Caco-2 (cell line): ENCODE results near the gene HAUS3. TPM values are rescaled to one million over a fixed set of nuclear protein-coding genes. Genes with fewer than 3 reads are reported as not detected.

Experiments
- BruUV-seq: library from RNA; stranded (reverse); fragments of 400-500 nt; replicated peaks from 2 replicates; lab custom pipeline; 2021; lab: Mats Ljungman, UMichigan
- CTCF ChIA-PET: fragments of 300-600 bp; sonication (Branson Sonifier 250); formaldehyde crosslinking; loops from one replicate; lab custom pipeline; 2022; ENCODE audit warnings: antibody characterized with exemption; lab: Charles Lee
- POLR2A ChIA-PET: fragments of 300-600 bp; sonication (Branson Sonifier 250); formaldehyde crosslinking; loops from one replicate; lab custom pipeline; 2022; ENCODE audit warnings: antibody characterized with exemption; lab: Charles Lee
- DNase-seq, 2 experiments: peaks; one replicate each; pipeline versions ENCODE4 v3.0.0 to v3.0.0-alpha.2; 2020 to 2022
- H3K27me3 ChIP-seq: replicated peaks from 2 replicates; pipeline ENCODE4 v1.6.0; 2011; ENCODE audit warnings: low read length; ENCODE audit not compliant: control insufficient read depth, insufficient read depth
- H3K36me3 ChIP-seq: 2 replicates; pipeline ENCODE4 v1.5.1; 2011; ENCODE audit warnings: low read length; ENCODE audit not compliant: control insufficient read depth, insufficient read depth
- H3K4me1 ChIP-seq: fragments of 250-450 bp; sonication (Bioruptor Pico); 2 replicates; pipeline ENCODE4 v1.5.1; 2020; ENCODE audit warnings: mild to moderate bottlenecking
- H3K4me3 ChIP-seq: 2 replicates; pipeline ENCODE4 v1.5.1; 2011; ENCODE audit warnings: low read depth, mild to moderate bottlenecking, control low read depth, low read length
- H3K9me3 ChIP-seq: fragments of 250-450 bp; sonication (Bioruptor Pico); 2 replicates; pipeline ENCODE4 v1.5.1; 2020; ENCODE audit warnings: mild to moderate bottlenecking, moderate library complexity
- H3K27ac Mint-ChIP-seq: one replicate; pipeline ENCODE4 v1.8.0; 2022; ENCODE audit warnings: mixed read lengths; ENCODE audit not compliant: unreplicated experiment
- H3K27me3 Mint-ChIP-seq: one replicate; pipeline ENCODE4 v1.8.0; 2022; ENCODE audit warnings: mixed read lengths; ENCODE audit not compliant: insufficient read depth, unreplicated experiment
- H3K36me3 Mint-ChIP-seq: one replicate; pipeline ENCODE4 v1.8.0; 2022; ENCODE audit warnings: mild to moderate bottlenecking, mixed read lengths; ENCODE audit not compliant: insufficient read depth, unreplicated experiment
- H3K4me1 Mint-ChIP-seq: one replicate; pipeline ENCODE4 v1.8.0; 2022; ENCODE audit warnings: low read depth, mixed read lengths; ENCODE audit not compliant: unreplicated experiment
- H3K4me3 Mint-ChIP-seq: one replicate; pipeline ENCODE4 v1.8.0; 2022; ENCODE audit warnings: mild to moderate bottlenecking, moderate library complexity, mixed read lengths; ENCODE audit not compliant: unreplicated experiment
- H3K9me3 Mint-ChIP-seq: one replicate; pipeline ENCODE4 v1.8.0; 2022; ENCODE audit warnings: mixed read lengths; ENCODE audit not compliant: unreplicated experiment
- intact Hi-C: fragments of 100-400 bp; cut with micrococcal nuclease; formaldehyde crosslinking; loops from one replicate; pipeline ENCODE4 v1.10.0; 2022; ENCODE audit not compliant: unreplicated experiment
- total RNA-seq: library from RNA; stranded (reverse); gene quantifications from 2 replicates; pipeline ENCODE4 v1.2.3, GENCODE V29; 2022
- TF ChIP-seq, protein P1 (sequence below), 2 experiments: fragments of 200-600 bp in 1 of 2; IDR thresholded peaks; 1 replicate in 1 of 2; 2 replicates in 1 of 2; pipeline versions ENCODE4 v1.5.1 to v1.8.0; 2011 to 2022; ENCODE audit warnings: antibody characterized with exemption in 1 of 2, control low read depth in 1 of 2, inconsistent platforms in 1 of 2, low read depth in 1 of 2, low read length in 1 of 2, mild to moderate bottlenecking in 1 of 2, moderate library complexity in 1 of 2; ENCODE audit not compliant: insufficient read depth in 1 of 2, severe bottlenecking in 1 of 2, unreplicated experiment in 1 of 2

The HAUS3 gene
- total RNA-seq, 1 experiment from 2014 or later = 17.9 TPM

DNA sequence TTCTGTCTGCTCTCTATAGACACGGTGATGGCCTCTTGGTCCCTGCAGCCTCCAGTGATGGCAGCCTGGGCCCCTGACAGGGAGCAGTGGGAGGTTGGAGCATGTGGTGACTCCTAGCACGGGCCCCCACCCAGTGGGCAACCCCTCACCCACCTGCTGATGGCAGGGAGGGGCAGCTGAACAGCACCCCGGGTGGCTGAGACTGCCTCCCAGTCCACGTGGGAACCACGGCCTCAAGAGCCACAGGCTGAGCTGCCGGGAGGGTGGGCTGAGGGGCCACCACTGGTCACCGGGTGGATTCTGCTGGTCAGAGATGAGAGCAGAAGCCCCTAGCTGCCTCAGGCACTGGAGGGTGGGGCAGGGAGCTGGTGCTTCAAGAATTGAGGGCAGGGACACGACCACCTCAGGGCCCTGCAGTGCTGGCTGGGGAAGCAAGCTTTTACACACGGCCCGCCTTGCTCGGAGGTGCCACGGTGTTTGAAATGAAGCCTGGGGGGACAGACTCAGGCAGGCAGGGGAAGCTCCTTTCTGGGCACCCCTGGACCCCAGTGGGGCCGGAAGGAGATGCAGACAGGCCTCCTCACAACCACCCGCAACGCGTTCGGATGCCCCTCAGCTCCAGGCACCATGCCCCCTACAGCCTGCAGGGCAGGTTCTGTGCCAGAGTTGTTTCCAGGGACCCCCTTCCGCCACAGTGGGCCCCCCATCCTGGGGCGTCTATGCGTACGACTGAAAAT is 6.3 kb upstream of the HAUS3 start:
- Mint-ChIP-seq H3K36me3 (no peaks in the 10 kb centered on the region), H3K27me3 (no peaks in the 10 kb centered on the region), H3K4me1 (peaks cover 7% of the 10 kb centered on the region), H3K27ac (no peak overlapping the region), H3K9me3 (no peaks in the 10 kb centered on the region), H3K4me3 (no peak overlapping the region)
- Histone ChIP-seq H3K36me3 (no peaks in the 10 kb centered on the region), H3K9me3 (no peaks in the 10 kb centered on the region), H3K27me3 (no peaks in the 10 kb centered on the region), H3K4me1 (no peaks in the 10 kb centered on the region), H3K4me3 (no peak overlapping the region)
- intact Hi-C loops = loop anchor here (10.0 kb wide), 1 partner anchor 107 kb away; no protein-coding TSS in a partner anchor
- ChIA-PET POLR2A (no interaction called here), CTCF (no interaction called here)
- TF ChIP-seq, protein P1, sequence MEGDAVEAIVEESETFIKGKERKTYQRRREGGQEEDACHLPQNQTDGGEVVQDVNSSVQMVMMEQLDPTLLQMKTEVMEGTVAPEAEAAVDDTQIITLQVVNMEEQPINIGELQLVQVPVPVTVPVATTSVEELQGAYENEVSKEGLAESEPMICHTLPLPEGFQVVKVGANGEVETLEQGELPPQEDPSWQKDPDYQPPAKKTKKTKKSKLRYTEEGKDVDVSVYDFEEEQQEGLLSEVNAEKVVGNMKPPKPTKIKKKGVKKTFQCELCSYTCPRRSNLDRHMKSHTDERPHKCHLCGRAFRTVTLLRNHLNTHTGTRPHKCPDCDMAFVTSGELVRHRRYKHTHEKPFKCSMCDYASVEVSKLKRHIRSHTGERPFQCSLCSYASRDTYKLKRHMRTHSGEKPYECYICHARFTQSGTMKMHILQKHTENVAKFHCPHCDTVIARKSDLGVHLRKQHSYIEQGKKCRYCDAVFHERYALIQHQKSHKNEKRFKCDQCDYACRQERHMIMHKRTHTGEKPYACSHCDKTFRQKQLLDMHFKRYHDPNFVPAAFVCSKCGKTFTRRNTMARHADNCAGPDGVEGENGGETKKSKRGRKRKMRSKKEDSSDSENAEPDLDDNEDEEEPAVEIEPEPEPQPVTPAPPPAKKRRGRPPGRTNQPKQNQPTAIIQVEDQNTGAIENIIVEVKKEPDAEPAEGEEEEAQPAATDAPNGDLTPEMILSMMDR (IDR thresholded peaks at IDR 0.05; ENCODE audit: insufficient read depth in 1 of 2, low read depth in 1 of 2, low read length in 1 of 2, severe bottlenecking in 1 of 2, unreplicated experiment in 1 of 2) = no peak
- BruUV-seq = no TSS peak
- no peak for DNase-seq

DNA sequence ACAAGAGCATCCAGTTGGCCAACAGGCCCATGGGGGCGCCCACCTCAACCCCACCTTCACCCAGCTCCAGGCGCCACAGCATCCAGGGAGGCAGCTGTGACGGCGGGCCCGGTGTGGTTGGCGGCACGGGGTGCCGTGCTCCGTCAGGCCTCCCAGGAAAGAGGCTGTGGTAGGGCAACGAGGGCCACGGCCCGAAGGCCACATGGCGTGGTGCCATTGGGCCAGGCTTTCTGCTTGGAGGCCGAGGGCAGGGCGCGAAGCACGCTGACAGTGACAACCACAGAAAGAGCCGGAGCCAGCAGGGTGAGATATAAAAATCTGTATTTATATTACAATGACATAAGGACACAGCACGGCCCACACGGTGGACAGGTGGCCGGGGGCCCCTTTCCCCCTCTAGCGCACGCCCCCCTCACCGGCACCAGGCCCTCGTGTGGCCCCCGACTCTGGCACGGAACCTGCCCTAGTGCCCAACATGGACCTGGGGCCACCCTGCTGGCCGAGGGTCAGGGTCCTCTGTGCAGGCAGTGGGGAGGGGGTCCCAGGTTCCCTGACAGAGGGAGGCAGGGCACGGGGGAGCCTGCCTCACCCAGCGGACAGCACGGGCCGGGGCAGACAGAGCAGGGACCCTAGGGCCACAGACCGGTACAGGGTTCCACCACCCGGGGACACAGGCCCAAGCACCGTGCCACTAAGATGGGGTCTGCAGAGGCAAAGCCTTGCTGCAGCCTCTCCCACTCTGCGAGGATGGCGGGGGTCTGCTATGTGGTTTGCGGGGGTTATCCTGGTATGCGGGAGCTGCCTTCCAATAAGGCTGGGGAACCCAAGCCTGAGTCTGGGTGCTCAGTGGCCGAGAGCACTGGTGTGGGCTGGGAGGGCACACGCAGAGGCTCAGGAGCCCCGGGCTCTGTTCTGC is 5.5 kb upstream of the HAUS3 start:
- ChIA-PET POLR2A (no interaction called here), CTCF (no interaction called here)
- Histone ChIP-seq H3K36me3 (no peaks in the 10 kb centered on the region), H3K9me3 (no peaks in the 10 kb centered on the region), H3K4me3 (no peak overlapping the region), H3K27me3 (no peaks in the 10 kb centered on the region), H3K4me1 (no peaks in the 10 kb centered on the region)
- BruUV-seq = no TSS peak
- Mint-ChIP-seq H3K27ac (no peak overlapping the region), H3K4me3 (no peak overlapping the region), H3K27me3 (no peaks in the 10 kb centered on the region), H3K4me1 (peaks cover 7% of the 10 kb centered on the region), H3K36me3 (no peaks in the 10 kb centered on the region), H3K9me3 (no peaks in the 10 kb centered on the region)
- intact Hi-C loops = loop anchor here (10.0 kb wide), 1 partner anchor 107 kb away; no protein-coding TSS in a partner anchor
- TF ChIP-seq, protein P1 (IDR thresholded peaks at IDR 0.05; ENCODE audit: insufficient read depth in 1 of 2, low read depth in 1 of 2, low read length in 1 of 2, severe bottlenecking in 1 of 2, unreplicated experiment in 1 of 2) = no peak
- DNase-seq = no peak

DNA sequence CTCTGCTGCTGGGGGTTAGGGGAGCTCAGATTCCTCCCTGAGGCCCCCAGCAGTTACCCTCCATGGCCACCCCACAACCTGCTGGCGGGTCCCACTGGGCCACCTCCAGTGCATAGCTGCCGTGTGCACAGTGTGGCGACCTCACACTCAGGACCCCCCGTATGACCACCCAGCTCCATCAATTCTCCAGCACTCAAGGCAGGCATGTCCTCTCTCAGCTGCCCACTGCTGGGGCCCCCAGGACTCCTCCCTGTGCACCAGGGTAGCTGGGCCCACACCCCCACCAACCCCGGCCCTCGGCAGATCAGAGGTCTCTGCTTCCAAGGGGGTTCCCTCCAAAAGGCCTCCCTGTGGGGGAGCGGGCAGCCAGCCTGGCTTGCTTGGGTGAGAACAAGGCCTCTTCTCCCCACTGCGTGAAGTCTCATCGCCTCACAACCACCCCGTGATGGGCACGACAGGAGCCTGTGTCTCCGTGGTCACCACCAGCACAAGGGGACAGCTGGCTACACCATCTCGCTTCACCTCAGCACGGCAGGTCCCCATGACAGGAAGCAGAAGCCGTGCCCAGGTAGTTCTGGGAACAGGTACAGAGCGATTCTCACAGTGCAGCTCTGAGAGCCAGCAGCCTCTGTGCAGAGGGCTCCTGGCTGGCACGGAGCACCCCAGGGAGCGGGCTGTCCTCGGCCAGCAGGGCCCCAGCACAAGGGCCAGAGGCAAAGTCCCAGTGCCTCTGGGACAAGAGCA is 4.6 kb upstream of the HAUS3 start:
- Histone ChIP-seq H3K4me3 (no peak overlapping the region), H3K9me3 (no peaks in the 10 kb centered on the region), H3K27me3 (no peaks in the 10 kb centered on the region), H3K4me1 (no peaks in the 10 kb centered on the region), H3K36me3 (no peaks in the 10 kb centered on the region)
- no peak overlapping the region for H3K4me3 Mint-ChIP-seq
- POLR2A ChIA-PET = no interaction called here
- no peak overlapping the region for H3K27ac Mint-ChIP-seq
- no peak for DNase-seq
- no peaks in the 10 kb centered on the region for H3K36me3 Mint-ChIP-seq
- H3K27me3 Mint-ChIP-seq = no peaks in the 10 kb centered on the region
- TF ChIP-seq, protein P1 (IDR thresholded peaks at IDR 0.05; ENCODE audit: insufficient read depth in 1 of 2, low read depth in 1 of 2, low read length in 1 of 2, severe bottlenecking in 1 of 2, unreplicated experiment in 1 of 2) = no peak
- no peaks in the 10 kb centered on the region for H3K9me3 Mint-ChIP-seq
- intact Hi-C loops = loop anchor here (10.0 kb wide), 1 partner anchor 108 kb away; no protein-coding TSS in a partner anchor
- H3K4me1 Mint-ChIP-seq = peaks cover 7% of the 10 kb centered on the region
- CTCF ChIA-PET = no interaction called here
- BruUV-seq = no TSS peak
